NCI-H2081 (cell line): ENCODE results near the gene USP31.

ENCODE experiments used
- DNase-seq, 2 experiments: peaks; one replicate each; lab custom pipeline; 2025; lab: John Stamatoyannopoulos, UW

USP31 gene

GRCh38 chr16:23149267-23149992 lies at the start of gene USP31:
USP31 (minus strand) TSS chr16:23149452; CDS start chr16:23149270, 182 bp downstream.
- DNase-seq: peak; percentile 96

GRCh38 chr16:23196539-23196938 lies 47.3 kb upstream of the USP31 start:
- DNase-seq: peak; percentile 3 to 10

GRCh38 chr16:23195366-23195978 lies 46.2 kb upstream of the USP31 start:
- no peak for DNase-seq

GRCh38 chr16:23194497-23195221 lies 45.4 kb upstream of the USP31 start:
- no peak for DNase-seq

- no peak for DNase-seq
Measured at GRCh38 chr16:23188911-23189310, 39.7 kb upstream of the USP31 start.

GRCh38 chr16:23187341-23187740 lies 38.1 kb upstream of the USP31 start:
- DNase-seq: no peak

GRCh38 chr16:23186171-23186570 lies 36.9 kb upstream of the USP31 start:
- no peak for DNase-seq

GRCh38 chr16:23185656-23186055 lies 36.4 kb upstream of the USP31 start:
- no peak for DNase-seq

- no peak for DNase-seq
Measured at GRCh38 chr16:23183543-23183862, 34.3 kb upstream of the USP31 start.

- no peak for DNase-seq
Measured at GRCh38 chr16:23182679-23183542, 33.7 kb upstream of the USP31 start, which contains the start of gene SCNN1G. SCNN1G (plus strand) TSS chr16:23182745; CDS start chr16:23186272, 3,527 bp downstream.

GRCh38 chr16:23182206-23182678 lies 33.0 kb upstream of the USP31 start:
- DNase-seq: peak; percentile 86 to 87

GRCh38 chr16:23181506-23181905 lies 32.3 kb upstream of the USP31 start:
- no peak for DNase-seq

GRCh38 chr16:23175651-23176050 lies 26.4 kb upstream of the USP31 start:
- no peak for DNase-seq

- no peak for DNase-seq
Measured at GRCh38 chr16:23174622-23175021, 25.4 kb upstream of the USP31 start.

- DNase-seq: no peak
Measured at GRCh38 chr16:23172994-23173393, 23.7 kb upstream of the USP31 start.

GRCh38 chr16:23172583-23172982 lies 23.3 kb upstream of the USP31 start:
- no peak for DNase-seq

GRCh38 chr16:23164736-23165135 lies 15.5 kb upstream of the USP31 start:
- DNase-seq: no peak

GRCh38 chr16:23163921-23164320 lies 14.7 kb upstream of the USP31 start:
- DNase-seq: no peak

- DNase-seq: no peak
Measured at GRCh38 chr16:23160574-23160973, 11.3 kb upstream of the USP31 start.

- DNase-seq: no peak
Measured at GRCh38 chr16:23160082-23160481, 10.8 kb upstream of the USP31 start.

GRCh38 chr16:23158114-23158513 lies 8.9 kb upstream of the USP31 start:
- DNase-seq: no peak

GRCh38 chr16:23156946-23157460 lies 7.8 kb upstream of the USP31 start:
- DNase-seq: no peak
